HCT116 (cell line): Measurements from ENCODE around the gene SYT7. TPM values are rescaled to one million over a fixed set of nuclear protein-coding genes. Genes with fewer than 3 reads are reported as not detected.

ENCODE experiments used
- ATAC-seq: fragments of 200-7000 bp; cut with Tn5 transposase; 2 replicates; pipeline ENCODE4 v1.9.1; 2020; ENCODE audit warnings: mild to moderate bottlenecking, moderate library complexity
- BruUV-seq: library from RNA; stranded (reverse); fragments of 400-500 nt; replicated peaks from 2 replicates; lab custom pipeline; 2021; lab: Mats Ljungman, UMichigan
- CTCF ChIA-PET: fragments of 300-600 bp; sonication (Branson Sonifier 250); formaldehyde crosslinking; loops from one replicate; lab custom pipeline; 2021; ENCODE audit warnings: antibody characterized with exemption; lab: Charles Lee
- POLR2A ChIA-PET: fragments of 300-600, 350-600 bp; sonication (Branson Sonifier 250); formaldehyde crosslinking; loops from one replicate; lab custom pipeline; 2021; ENCODE audit warnings: antibody characterized with exemption; lab: Charles Lee
- RAD21 ChIA-PET, 2 experiments: fragments of 300-600 bp; sonication (Branson Sonifier 250); formaldehyde crosslinking; loops; one replicate each; lab custom pipeline; 2023; ENCODE audit warnings: low total read pairs in 2 of 2; ENCODE audit not compliant: uncharacterized antibody in 2 of 2, unreplicated experiment in 2 of 2, low non-redundant PET in 1 of 2; lab: Charles Lee
- DNase-seq: peaks from one replicate; pipeline ENCODE4 v3.0.0-alpha.2; 2010; ENCODE audit warnings: low read depth, low spot score
- H2AFZ ChIP-seq: fragments of 200-600 bp; shearing (Covaris generic), sonication (generic); 2 replicates; pipeline ENCODE4 v1.6.1; 2017; ENCODE audit warnings: low read depth, mixed run types, mixed read lengths, antibody characterized with exemption, low read length; ENCODE audit not compliant: poor library complexity, severe bottlenecking
- H3K27ac ChIP-seq: 2 replicates; pipeline ENCODE4 v1.5.1; 2012; ENCODE audit warnings: low read depth, low read length
- H3K27me3 ChIP-seq: fragments of 200-600 bp; sonication (generic); 2 replicates; pipeline ENCODE4 v1.6.1; 2016; ENCODE audit warnings: mixed run types, low read length, mixed read lengths; ENCODE audit not compliant: insufficient read depth
- H3K36me3 ChIP-seq, 2 experiments: fragments of 200-500 bp in 1 of 2; fragments of 200-600 bp in 1 of 2; sonication (Bioruptor generic) in 1 of 2; sonication (generic) in 1 of 2; 2 replicates each; pipeline versions ENCODE4 v1.5.1 to v1.6.1; 2014 to 2016; ENCODE audit warnings: low read length in 2 of 2, inconsistent platforms in 1 of 2, mixed read lengths in 1 of 2, mixed run types in 1 of 2; ENCODE audit not compliant: insufficient read depth in 2 of 2, control insufficient read depth in 1 of 2
- H3K4me1 ChIP-seq, 2 experiments: fragments of 200-600 bp in 1 of 2; sonication (generic) in 1 of 2; 2 replicates each; pipeline versions ENCODE4 v1.5.1 to v1.6.1; 2012 to 2017; ENCODE audit warnings: low read length in 2 of 2, inconsistent platforms in 1 of 2, mild to moderate bottlenecking in 1 of 2, mixed read lengths in 1 of 2, mixed run types in 1 of 2, moderate library complexity in 1 of 2; ENCODE audit not compliant: insufficient read depth in 2 of 2, control insufficient read depth in 1 of 2
- H3K4me2 ChIP-seq: fragments of 200-600 bp; sonication (generic); 2 replicates; pipeline ENCODE4 v1.6.1; 2017; ENCODE audit warnings: mixed run types, low read length, mixed read lengths
- H3K4me3 ChIP-seq, 2 experiments: fragments of 200-600 bp in 1 of 2; sonication (generic) in 1 of 2; replicated peaks in 1 of 2; 2 replicates each; pipeline ENCODE4 v1.5.1; 2011 to 2016; ENCODE audit warnings: low read length in 2 of 2, control low read depth in 1 of 2, low read depth in 1 of 2, mild to moderate bottlenecking in 1 of 2, mixed read lengths in 1 of 2, mixed run types in 1 of 2
- H3K79me2 ChIP-seq: fragments of 200-600 bp; sonication (generic); 2 replicates; pipeline ENCODE4 v1.6.1; 2017; ENCODE audit warnings: mild to moderate bottlenecking, mixed run types, low read length, moderate library complexity, mixed read lengths; ENCODE audit not compliant: insufficient read depth
- H3K9ac ChIP-seq: fragments of 200-600 bp; sonication (generic); 2 replicates; pipeline ENCODE4 v1.6.1; 2016; ENCODE audit warnings: low read length, mixed read lengths
- H3K9me2 ChIP-seq: fragments of 200-600 bp; sonication (generic), shearing (Covaris generic); 2 replicates; pipeline ENCODE4 v1.6.1; 2017; ENCODE audit warnings: mixed run types, mild to moderate bottlenecking, moderate library complexity; ENCODE audit not compliant: insufficient read depth
- H3K9me3 ChIP-seq, 2 experiments: fragments of 200-500 bp in 1 of 2; fragments of 200-600 bp in 1 of 2; sonication (Bioruptor generic) in 1 of 2; sonication (generic) in 1 of 2; 2 replicates each; pipeline ENCODE4 v1.6.1; 2014 to 2017; ENCODE audit warnings: low read length in 2 of 2, mixed read lengths in 2 of 2, inconsistent platforms in 1 of 2, low read depth in 1 of 2, mild to moderate bottlenecking in 1 of 2, mixed run types in 1 of 2, moderate library complexity in 1 of 2; ENCODE audit not compliant: control insufficient read depth in 1 of 2, insufficient read depth in 1 of 2
- H4K20me1 ChIP-seq: fragments of 200-600 bp; sonication (generic), shearing (Covaris generic); 2 replicates; pipeline ENCODE4 v1.6.1; 2017; ENCODE audit warnings: mixed run types, mild to moderate bottlenecking, moderate library complexity; ENCODE audit not compliant: insufficient read depth
- ATF3 ChIP-seq: IDR thresholded peaks from 2 replicates; pipeline ENCODE4 v1.6.1; 2012
- CBX3 ChIP-seq: IDR thresholded peaks from 2 replicates; pipeline ENCODE4 v1.6.1; 2012; ENCODE audit warnings: low read depth
- CEBPB ChIP-seq: IDR thresholded peaks from 2 replicates; pipeline ENCODE4 v1.6.1; 2012; ENCODE audit warnings: low read depth
- CTCF ChIP-seq, 3 experiments: fragments of 200-600 bp in 1 of 3; sonication (generic) in 1 of 3; IDR thresholded peaks in 2 of 3; conservative IDR thresholded peaks in 1 of 3; 2 replicates each; pipeline ENCODE4 v1.5.1; 2012 to 2017; ENCODE audit warnings: low read depth in 2 of 3, low read length in 2 of 3, antibody characterized with exemption in 1 of 3, borderline replicate concordance in 1 of 3, control low read depth in 1 of 3, mild to moderate bottlenecking in 1 of 3, mixed read lengths in 1 of 3, mixed run types in 1 of 3, moderate library complexity in 1 of 3; ENCODE audit not compliant: insufficient read depth in 1 of 3
- EGR1 ChIP-seq: IDR thresholded peaks from 2 replicates; pipeline ENCODE4 v1.6.1; 2012; ENCODE audit warnings: low read depth
- ELF1 ChIP-seq: IDR thresholded peaks from 2 replicates; pipeline ENCODE4 v1.6.1; 2012; ENCODE audit warnings: low read depth, borderline replicate concordance
- JUND ChIP-seq: IDR thresholded peaks from 2 replicates; pipeline ENCODE4 v1.6.1; 2012
- POLR2A ChIP-seq: IDR thresholded peaks from 2 replicates; pipeline ENCODE4 v1.7.0; 2011; ENCODE audit warnings: borderline replicate concordance; ENCODE audit not compliant: insufficient read depth, insufficient read length; ENCODE audit errors: extremely low read depth
- POLR2AphosphoS5 ChIP-seq: IDR thresholded peaks from 2 replicates; pipeline ENCODE4 v1.6.1; 2011; ENCODE audit warnings: mild to moderate bottlenecking, low read depth, low read length, moderate library complexity
- SIN3A ChIP-seq: IDR thresholded peaks from 2 replicates; pipeline ENCODE4 v1.6.1; 2012; ENCODE audit warnings: low read depth
- SP1 ChIP-seq: IDR thresholded peaks from 2 replicates; pipeline ENCODE4 v1.6.1; 2012; ENCODE audit warnings: low read depth
- SRF ChIP-seq: IDR thresholded peaks from 2 replicates; pipeline ENCODE4 v1.6.1; 2012; ENCODE audit warnings: low read depth
- YY1 ChIP-seq: IDR thresholded peaks from 2 replicates; pipeline ENCODE4 v1.6.1; 2011; ENCODE audit warnings: low read length, low read depth, moderate library complexity, mild to moderate bottlenecking; ENCODE audit not compliant: insufficient replicate concordance; ENCODE audit errors: extremely low read depth
- ZBTB33 ChIP-seq: IDR thresholded peaks from 2 replicates; pipeline ENCODE4 v1.6.1; 2011; ENCODE audit warnings: mild to moderate bottlenecking, low read length, moderate library complexity; ENCODE audit not compliant: insufficient replicate concordance; ENCODE audit errors: extremely low read depth
- ZNF274 ChIP-seq: fragments of 200-500 bp; sonication (Bioruptor generic); IDR thresholded peaks from 2 replicates; pipeline ENCODE4 v1.6.1; 2014; ENCODE audit warnings: mild to moderate bottlenecking, low read depth, low read length, inconsistent platforms
- intact Hi-C: fragments of 100-400 bp; cut with micrococcal nuclease; formaldehyde crosslinking; loops from 2 replicates; pipeline ENCODE4 v1.10.0; 2022
- total RNA-seq: library from RNA; stranded (reverse); gene quantifications from one replicate; pipeline ENCODE4 v1.2.1, GENCODE V29; 2021; ENCODE audit not compliant: unreplicated experiment

The SYT7 gene
- total RNA-seq, 1 experiment from 2014 or later = 27.4 TPM

- TF ChIP-seq ZNF274 (no peak), POLR2A (no peak), SRF (no peak), ZBTB33 (no peak), JUND (no peak)
Observed at GRCh38 chr11:61560751-61561150, 20.1 kb downstream of the SYT7 start (continued).

GRCh38 chr11:61556621-61557020 is 24.3 kb downstream of the SYT7 start:
- Histone ChIP-seq H3K4me1 (peaks cover 8 to 30% of the 10 kb centered on the region in 2 experiments), H3K36me3 (no peaks in the 10 kb centered on the region), H3K9me3 (no peaks in the 10 kb centered on the region), H3K27me3 (no peaks in the 10 kb centered on the region), H3K79me2 (no peaks in the 10 kb centered on the region), H2AFZ (no peak overlapping the region), H3K27ac (no peak overlapping the region), H3K4me2 (no peak overlapping the region), H3K4me3 (no peak overlapping the region), H4K20me1 (no peaks in the 10 kb centered on the region), H3K9ac (no peak overlapping the region), H3K9me2 (no peaks in the 10 kb centered on the region)
- intact Hi-C loops = no loop called here
- ChIA-PET RAD21 (no interaction called here), CTCF (no interaction called here), POLR2A (no interaction called here)
- TF ChIP-seq EGR1 = no peak
- no peak for TF ChIP-seq ATF3
- no peak for TF ChIP-seq SP1
- TF ChIP-seq CTCF (IDR thresholded peaks at IDR 0.05 in 2 of 3, conservative IDR thresholded peaks at IDR 0.05 in 1 of 3; ENCODE audit: borderline replicate concordance in 1 of 3, insufficient read depth in 1 of 3, low read depth in 2 of 3, low read length in 2 of 3) = no peak
- no peak for TF ChIP-seq CEBPB
- TF ChIP-seq SRF = no peak
- TF ChIP-seq YY1 = no peak
- TF ChIP-seq SIN3A = no peak
- TF ChIP-seq ELF1 = no peak
- no peak for TF ChIP-seq POLR2AphosphoS5
- no peak for TF ChIP-seq CBX3
- no peak for ATAC-seq
- BruUV-seq = no TSS peak
- DNase-seq = no peak
